GM23338 (cell line): ENCODE results near the gene TENM3.

Experiments
- CREB1 ChIP-seq: fragments of 250-450 bp; sonication (Bioruptor Pico); IDR thresholded peaks from 2 replicates; pipeline ENCODE4 v1.5.0; 2020; ENCODE audit warnings: low read depth, mild to moderate bottlenecking, moderate library complexity
- CTCF ChIP-seq, 2 experiments: fragments of 200-600 bp in 1 of 2; sonication (generic) in 1 of 2; conservative IDR thresholded peaks; 2 replicates each; pipeline versions ENCODE4 v1.5.1 to v1.6.1; 2016 to 2017; ENCODE audit warnings: antibody characterized with exemption in 2 of 2, low read depth in 2 of 2, mild to moderate bottlenecking in 2 of 2, moderate library complexity in 1 of 2
- EZH2 ChIP-seq: fragments of 200-600 bp; sonication (generic); IDR thresholded peaks from one replicate; pipeline ENCODE4 v1.8.0; 2017; ENCODE audit warnings: antibody characterized with exemption, mild to moderate bottlenecking, low read depth; ENCODE audit not compliant: unreplicated experiment
- EZH2phosphoT487 ChIP-seq: fragments of 200-600 bp; sonication (generic); IDR thresholded peaks from one replicate; pipeline ENCODE4 v1.8.1; 2018; ENCODE audit warnings: antibody characterized with exemption; ENCODE audit not compliant: unreplicated experiment
- JUNB ChIP-seq: IDR thresholded peaks from one replicate; pipeline ENCODE4 v1.6.1; 2016; ENCODE audit warnings: antibody characterized with exemption; ENCODE audit not compliant: unreplicated experiment
- NANOG ChIP-seq: IDR thresholded peaks from 2 replicates; pipeline ENCODE4 v1.6.1; 2016; ENCODE audit warnings: antibody characterized with exemption, borderline replicate concordance
- POLR2AphosphoS5 ChIP-seq: IDR thresholded peaks from 2 replicates; pipeline ENCODE4 v1.6.1; 2016; ENCODE audit warnings: antibody characterized with exemption, low read depth
- REST ChIP-seq: IDR thresholded peaks from one replicate; pipeline ENCODE4 v1.6.1; 2018; ENCODE audit warnings: antibody characterized with exemption; ENCODE audit not compliant: unreplicated experiment
- STAT1 ChIP-seq: IDR thresholded peaks from one replicate; pipeline ENCODE4 v1.6.1; 2016; ENCODE audit warnings: antibody characterized with exemption; ENCODE audit not compliant: unreplicated experiment
- ZNF331 ChIP-seq: fragments of 250-450 bp; sonication (Bioruptor Pico); IDR thresholded peaks from 2 replicates; pipeline ENCODE4 v1.5.0; 2020; ENCODE audit warnings: low read depth, mild to moderate bottlenecking, moderate library complexity
- ZNF462 ChIP-seq: fragments of 250-450 bp; sonication (Bioruptor Pico); IDR thresholded peaks from 2 replicates; pipeline ENCODE4 v1.5.0; 2020; ENCODE audit warnings: mild to moderate bottlenecking, moderate library complexity
- TF ChIP-seq, protein P1 (sequence below): IDR thresholded peaks from 2 replicates; pipeline ENCODE4 v1.6.1; 2016; ENCODE audit warnings: antibody characterized with exemption

GRCh38 chr4:182812916-182813315 lies 569.7 kb downstream of the TENM3 start:
- TF ChIP-seq EZH2 (no peak), CTCF (conservative IDR thresholded peaks at IDR 0.05; ENCODE audit: low read depth in 2 of 2) (no peak), POLR2AphosphoS5 (no peak), CREB1 (no peak), JUNB (no peak), REST (no peak), NANOG (no peak), EZH2phosphoT487 (no peak), ZNF462 (CRISPR knock-in tag) (no peak), ZNF331 (no peak), STAT1 (no peak)
- TF ChIP-seq, protein P1, sequence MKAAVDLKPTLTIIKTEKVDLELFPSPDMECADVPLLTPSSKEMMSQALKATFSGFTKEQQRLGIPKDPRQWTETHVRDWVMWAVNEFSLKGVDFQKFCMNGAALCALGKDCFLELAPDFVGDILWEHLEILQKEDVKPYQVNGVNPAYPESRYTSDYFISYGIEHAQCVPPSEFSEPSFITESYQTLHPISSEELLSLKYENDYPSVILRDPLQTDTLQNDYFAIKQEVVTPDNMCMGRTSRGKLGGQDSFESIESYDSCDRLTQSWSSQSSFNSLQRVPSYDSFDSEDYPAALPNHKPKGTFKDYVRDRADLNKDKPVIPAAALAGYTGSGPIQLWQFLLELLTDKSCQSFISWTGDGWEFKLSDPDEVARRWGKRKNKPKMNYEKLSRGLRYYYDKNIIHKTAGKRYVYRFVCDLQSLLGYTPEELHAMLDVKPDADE = no peak
